ENCODE results near the gene PDHA1. TPM values are rescaled to one million over a fixed set of nuclear protein-coding genes. Genes with fewer than 3 reads are reported as not detected.
A peak's percentile ranks its signal among the peaks of the same experiment; 100 is the strongest.

PDHA1 gene
- polyA plus RNA-seq, 3 donors from 2014 or later = 66.6 to 117 (median 102) TPM

DNA sequence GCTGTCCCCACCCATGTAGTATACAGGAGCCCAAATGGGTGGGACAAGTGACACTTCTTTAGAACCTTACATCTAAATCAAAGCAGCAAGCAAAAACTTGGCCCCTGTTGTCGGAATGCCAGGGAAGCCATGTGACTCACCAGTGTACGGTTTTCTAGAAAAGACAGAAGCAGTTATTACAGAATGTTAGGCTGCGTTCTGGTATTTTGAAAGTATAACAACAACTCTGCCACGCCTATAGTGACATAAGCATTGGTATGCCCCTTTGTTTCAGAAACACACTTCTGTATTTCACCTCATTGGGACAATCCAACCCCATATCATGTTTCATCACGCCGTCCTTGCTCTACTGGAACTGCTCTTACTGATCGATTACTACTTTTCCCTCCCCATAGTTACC, 14.8 kb downstream of the PDHA1 start:
- Mint-ChIP-seq H3K4me3 (no peak overlapping the region), H3K27ac (no peak overlapping the region)

DNA sequence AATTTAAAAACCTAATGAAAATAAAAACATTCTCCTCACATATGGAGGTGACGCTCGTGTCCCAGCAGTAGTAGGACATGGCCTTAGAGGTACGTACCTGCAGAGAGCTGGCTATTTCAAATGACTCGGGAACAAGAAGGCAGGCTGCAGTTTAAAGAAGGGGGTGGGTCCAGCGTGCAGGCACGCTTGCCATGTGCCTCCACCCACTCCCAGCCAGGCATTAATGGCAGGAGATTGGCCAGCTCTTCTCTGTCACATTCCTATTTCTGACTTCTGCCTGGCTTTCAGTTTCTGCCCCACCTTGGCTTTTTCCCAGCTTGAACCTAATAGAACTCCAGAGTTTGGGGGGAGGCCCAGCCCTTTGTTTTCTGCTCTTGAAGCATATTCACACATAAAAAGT, 17.2 kb downstream of the PDHA1 start:
- H3K27ac Mint-ChIP-seq = peak overlapping the region in 1 of 6 donors; percentile 8
- H3K9me3 Mint-ChIP-seq = no peaks in the 10 kb centered on the region
- DNase-seq = no peak
- H3K27me3 Mint-ChIP-seq (ENCODE audit: low read depth in 3 of 3) = peaks cover 0 to 2% (median 2%) of the 10 kb centered on the region in 3 donors
- H3K4me1 Mint-ChIP-seq = no peaks in the 10 kb centered on the region
- H3K36me3 Mint-ChIP-seq = peaks cover 0 to 21% (median 7%) of the 10 kb centered on the region in 3 donors
- H3K4me3 Mint-ChIP-seq = no peak overlapping the region

More for the DNA sequence above, 14.8 kb downstream of the PDHA1 start:
- DNase-seq = no peak
- H3K9me3 Mint-ChIP-seq = no peaks in the 10 kb centered on the region
- peaks cover 4 to 21% (median 10%) of the 10 kb centered on the region in 3 donors for H3K36me3 Mint-ChIP-seq
- peaks cover 0 to 4% (median 2%) of the 10 kb centered on the region in 3 donors for H3K27me3 Mint-ChIP-seq (ENCODE audit: low read depth in 3 of 3)
- H3K4me1 Mint-ChIP-seq = peaks cover 0 to under 1% of the 10 kb centered on the region in 2 donors

DNA sequence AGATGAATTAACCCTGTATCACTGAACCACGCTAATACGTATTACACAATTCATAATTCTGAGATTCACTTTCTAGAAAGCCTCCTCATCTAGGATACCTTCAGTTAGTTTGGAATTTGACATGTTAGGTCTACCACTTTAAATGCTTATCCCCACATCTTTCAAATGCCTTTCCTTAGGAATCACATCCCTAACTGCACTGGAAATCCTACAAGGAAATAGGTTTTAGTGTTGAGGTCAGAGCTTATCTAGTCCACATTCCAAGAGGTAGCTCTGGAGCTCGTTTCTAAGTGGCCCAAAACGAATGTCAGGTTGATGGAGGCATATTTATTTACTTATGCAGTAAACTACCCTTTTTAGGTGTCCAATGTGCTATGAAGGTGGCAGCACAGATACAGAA, 18.0 kb downstream of the PDHA1 start:
- H3K27ac Mint-ChIP-seq = no peak overlapping the region

DNA sequence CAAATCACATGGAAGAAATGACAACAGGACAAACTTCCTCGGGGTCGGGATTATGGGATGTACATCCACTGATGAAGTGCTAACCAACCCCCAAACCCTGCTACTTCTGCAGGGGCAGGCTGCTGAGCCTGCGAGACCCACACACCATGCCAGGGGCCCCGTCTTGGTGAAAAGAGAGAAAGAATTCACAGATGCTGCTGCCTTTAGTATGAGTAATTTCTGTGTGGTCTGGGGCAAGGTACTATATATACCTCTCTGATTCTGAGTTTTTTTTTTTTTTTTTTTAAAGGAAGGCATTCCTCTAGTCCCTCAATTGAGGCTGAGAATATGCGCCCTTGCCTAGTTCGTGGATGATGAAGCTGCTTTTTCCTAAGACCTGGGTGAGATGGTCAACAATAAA, 24.8 kb downstream of the PDHA1 start:
- Mint-ChIP-seq H3K36me3 (peaks cover 0 to 8% (median 5%) of the 10 kb centered on the region in 3 donors), H3K9me3 (no peaks in the 10 kb centered on the region), H3K27ac (no peak overlapping the region), H3K4me1 (peaks cover 8 to 9% of the 10 kb centered on the region in 2 donors), H3K27me3 (ENCODE audit: low read depth in 3 of 3) (peaks cover 0 to 2% (median 0%) of the 10 kb centered on the region in 3 donors), H3K4me3 (no peak overlapping the region)
- no peak for DNase-seq

More for the DNA sequence above, 18.0 kb downstream of the PDHA1 start:
- DNase-seq = no peak
- Mint-ChIP-seq H3K4me3 (no peak overlapping the region), H3K36me3 (peaks cover 0 to 22% (median 12%) of the 10 kb centered on the region in 3 donors), H3K9me3 (no peaks in the 10 kb centered on the region), H3K27me3 (ENCODE audit: low read depth in 3 of 3) (peaks cover 0 to 2% (median 2%) of the 10 kb centered on the region in 3 donors), H3K4me1 (no peaks in the 10 kb centered on the region)

DNA sequence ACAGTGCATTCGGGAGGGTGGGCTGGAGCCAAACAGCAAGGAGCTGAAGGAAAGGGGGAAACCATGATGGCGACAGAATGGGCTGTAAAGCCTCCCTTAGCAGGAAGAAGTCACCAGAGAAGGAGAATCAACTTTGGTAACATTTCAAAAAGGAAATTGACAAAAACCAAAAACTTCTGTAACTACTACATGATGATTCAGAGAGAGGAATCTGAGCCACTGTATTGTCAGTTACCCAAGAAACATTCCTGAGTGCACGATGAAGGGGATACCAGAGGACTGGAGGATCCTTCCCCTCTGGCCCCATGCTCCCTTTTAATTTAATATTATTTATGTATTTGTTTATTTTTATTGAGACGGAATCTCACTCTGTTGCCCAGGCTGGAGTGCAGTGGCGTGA, 26.3 kb downstream of the PDHA1 start:
- Mint-ChIP-seq H3K36me3 (peaks cover 0 to 8% (median 5%) of the 10 kb centered on the region in 3 donors), H3K9me3 (no peaks in the 10 kb centered on the region)
- no peak for DNase-seq

DNA sequence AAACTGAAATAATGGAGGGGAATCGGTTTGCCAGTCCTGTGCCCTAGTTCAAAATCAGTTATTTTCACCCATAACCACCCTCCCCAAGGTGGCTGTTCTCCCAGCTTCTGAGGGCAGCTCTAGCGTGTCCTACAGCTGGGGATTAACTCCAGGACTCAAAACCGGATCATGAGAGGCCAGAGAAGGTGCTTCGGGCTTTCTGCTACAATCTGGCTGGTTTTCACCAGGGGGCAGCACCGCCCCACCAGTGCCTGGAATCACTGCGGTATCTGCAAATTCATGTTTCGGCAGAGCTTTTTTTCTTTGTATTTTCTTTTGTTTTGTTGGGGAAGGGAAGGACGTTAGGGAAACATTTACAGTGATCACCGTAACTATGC, 28.4 kb downstream of the PDHA1 start:
- DNase-seq = peak; percentile 44 to 57 (median 51)
- no peaks in the 10 kb centered on the region for H3K36me3 Mint-ChIP-seq
- no peaks in the 10 kb centered on the region for H3K9me3 Mint-ChIP-seq
- H3K4me3 Mint-ChIP-seq = peak overlapping the region; percentile 84 to 99 (median 93)
- peak overlapping the region in 2 of 6 donors; percentile 37 to 53 for H3K27ac Mint-ChIP-seq
- H3K4me1 Mint-ChIP-seq = peaks cover 8 to 9% of the 10 kb centered on the region in 2 donors
- peaks cover 0 to 2% (median 2%) of the 10 kb centered on the region in 3 donors for H3K27me3 Mint-ChIP-seq (ENCODE audit: low read depth in 3 of 3)

More for the DNA sequence above, 26.3 kb downstream of the PDHA1 start:
- Mint-ChIP-seq H3K4me1 (peaks cover 8 to 9% of the 10 kb centered on the region in 2 donors), H3K27ac (no peak overlapping the region), H3K4me3 (no peak overlapping the region), H3K27me3 (ENCODE audit: low read depth in 3 of 3) (peaks cover 0 to 2% (median 0%) of the 10 kb centered on the region in 3 donors)

DNA sequence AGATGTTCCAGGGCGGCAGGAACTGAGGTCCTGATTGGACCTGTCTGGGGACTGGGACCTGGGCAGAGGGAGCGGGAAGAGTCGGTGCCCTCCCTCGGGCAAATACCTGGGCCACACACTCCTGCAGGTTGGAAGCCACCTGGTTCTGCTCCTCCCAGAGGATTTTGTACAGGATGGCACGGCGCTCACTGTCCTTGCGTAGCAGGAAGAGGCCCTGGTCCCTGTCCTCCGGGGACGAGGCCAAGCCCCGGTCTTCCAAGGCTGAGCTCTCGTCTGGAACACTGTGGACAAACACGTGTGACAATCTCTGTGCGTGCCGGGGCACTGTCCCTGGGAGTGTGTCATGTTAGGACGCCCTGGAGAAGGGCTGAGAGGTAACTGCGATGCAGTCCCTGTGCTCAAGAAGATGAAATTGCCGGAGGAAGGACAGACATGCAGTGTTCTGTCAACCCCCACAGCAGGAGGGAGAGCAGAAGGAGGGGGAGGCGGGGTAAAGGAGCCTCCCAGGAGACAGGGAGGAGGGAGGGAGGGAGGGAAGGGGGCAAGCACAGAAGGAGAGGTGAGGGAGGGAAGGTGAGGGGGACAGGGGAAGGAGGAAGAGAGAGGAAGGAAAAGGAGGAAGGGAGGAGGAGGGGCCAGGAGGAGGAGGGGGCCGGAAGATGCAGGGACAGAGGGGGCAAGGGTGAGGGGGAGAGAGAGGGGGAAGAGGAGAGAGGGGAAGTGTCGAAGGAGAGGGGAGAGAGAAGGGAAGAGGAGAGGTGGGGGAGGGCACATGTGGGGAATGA, 29.0 kb downstream of the PDHA1 start:
- H3K4me3 Mint-ChIP-seq = peak overlapping the region; percentile 84 to 99 (median 93)
- no peaks in the 10 kb centered on the region for H3K36me3 Mint-ChIP-seq
- peaks cover 0 to 4% (median 2%) of the 10 kb centered on the region in 3 donors for H3K27me3 Mint-ChIP-seq (ENCODE audit: low read depth in 3 of 3)
- peaks cover 8 to 9% of the 10 kb centered on the region in 2 donors for H3K4me1 Mint-ChIP-seq
- DNase-seq = no peak
- no peaks in the 10 kb centered on the region for H3K9me3 Mint-ChIP-seq
- peak overlapping the region in 3 of 6 donors; percentile 31 to 53 (median 37) for H3K27ac Mint-ChIP-seq

DNA sequence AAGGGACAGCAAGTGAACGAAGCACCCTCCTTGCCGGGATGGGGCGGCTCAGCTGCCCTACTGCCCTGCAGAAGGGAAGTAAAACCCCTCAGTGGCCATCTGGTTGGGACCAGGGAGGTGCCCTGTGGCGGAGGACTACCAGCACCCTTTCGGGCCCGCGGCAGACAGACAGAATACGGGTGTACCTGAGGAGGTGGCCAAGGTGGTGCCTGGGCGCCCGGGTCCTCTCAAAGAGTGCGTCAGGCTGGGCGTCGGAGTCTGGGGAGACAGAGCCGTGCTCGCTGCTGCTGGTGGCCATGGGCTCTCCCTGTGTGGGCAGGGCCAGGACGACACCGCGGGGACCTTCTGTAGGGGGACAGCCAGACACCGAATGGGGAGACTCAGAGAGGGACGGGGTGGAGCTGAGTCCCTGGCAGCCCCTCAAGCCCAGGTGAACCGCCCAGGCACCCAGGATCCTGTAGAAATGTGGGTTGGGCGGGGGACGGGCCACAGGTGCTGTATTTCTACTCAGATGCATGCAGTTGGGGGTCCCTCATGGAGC, 29.7 kb downstream of the PDHA1 start:
- Mint-ChIP-seq H3K27ac (no peak overlapping the region), H3K4me1 (peaks cover 8 to 9% of the 10 kb centered on the region in 2 donors), H3K9me3 (no peaks in the 10 kb centered on the region), H3K4me3 (peak overlapping the region; percentile 13 to 96 (median 84)), H3K27me3 (ENCODE audit: low read depth in 3 of 3) (peaks cover 0 to 4% (median 2%) of the 10 kb centered on the region in 3 donors), H3K36me3 (no peaks in the 10 kb centered on the region)
- no peak for DNase-seq

DNA sequence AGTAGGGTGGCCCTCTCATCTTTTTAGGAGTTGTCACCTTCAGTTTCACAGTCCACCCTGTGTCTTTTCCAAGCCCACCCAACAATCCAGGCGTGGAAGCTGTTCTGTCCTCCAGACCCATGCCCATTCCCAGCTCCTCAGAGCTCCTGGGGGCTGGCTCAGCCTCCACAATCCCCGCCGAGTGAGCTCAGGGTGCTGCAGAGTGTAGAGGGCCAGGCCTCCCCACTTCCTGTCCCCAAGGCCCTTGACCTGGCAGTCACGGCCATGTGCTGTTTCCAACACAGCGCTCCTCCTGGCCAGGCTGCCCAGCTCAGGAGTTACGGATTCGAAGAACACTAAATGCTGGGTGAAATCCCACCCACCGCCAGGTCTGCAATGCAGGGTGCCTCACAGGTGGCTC, 31.8 kb downstream of the PDHA1 start:
- no peaks in the 10 kb centered on the region for H3K9me3 Mint-ChIP-seq
- DNase-seq = no peak
- no peak overlapping the region for H3K27ac Mint-ChIP-seq
- no peak overlapping the region for H3K4me3 Mint-ChIP-seq
- H3K27me3 Mint-ChIP-seq (ENCODE audit: low read depth in 3 of 3) = peaks cover 0 to 7% (median 2%) of the 10 kb centered on the region in 3 donors
- H3K4me1 Mint-ChIP-seq = peaks cover 8 to 9% of the 10 kb centered on the region in 2 donors
- no peaks in the 10 kb centered on the region for H3K36me3 Mint-ChIP-seq

DNA sequence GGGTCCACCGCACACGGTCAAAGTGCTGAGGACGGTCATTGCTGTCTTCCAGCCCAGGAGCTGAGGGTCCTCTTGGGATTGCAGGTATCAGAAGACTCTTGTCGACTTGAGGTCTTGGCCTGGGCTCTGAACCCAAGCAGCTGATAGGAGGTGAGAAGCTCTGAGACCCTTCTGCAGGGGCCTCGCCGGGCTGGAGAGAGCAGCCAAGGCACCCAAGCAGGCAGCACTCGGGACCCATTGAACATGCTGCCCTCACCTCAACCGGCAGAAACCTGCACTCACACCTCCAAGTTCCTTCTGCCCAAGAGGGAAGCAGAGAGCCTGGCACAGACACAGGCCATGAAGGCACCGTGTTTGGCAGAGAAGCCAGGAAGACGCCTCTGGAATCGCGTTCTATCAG, 34.1 kb downstream of the PDHA1 start:
- H3K27ac Mint-ChIP-seq = no peak overlapping the region
- peaks cover 0 to 10% (median under 1%) of the 10 kb centered on the region in 3 donors for H3K27me3 Mint-ChIP-seq (ENCODE audit: low read depth in 3 of 3)
- no peak overlapping the region for H3K4me3 Mint-ChIP-seq
- no peak for DNase-seq
- H3K9me3 Mint-ChIP-seq = peaks cover 0 to 4% (median 0%) of the 10 kb centered on the region in 6 donors
- peaks cover under 1 to 3% of the 10 kb centered on the region in 2 donors for H3K4me1 Mint-ChIP-seq
- H3K36me3 Mint-ChIP-seq = no peaks in the 10 kb centered on the region

DNA sequence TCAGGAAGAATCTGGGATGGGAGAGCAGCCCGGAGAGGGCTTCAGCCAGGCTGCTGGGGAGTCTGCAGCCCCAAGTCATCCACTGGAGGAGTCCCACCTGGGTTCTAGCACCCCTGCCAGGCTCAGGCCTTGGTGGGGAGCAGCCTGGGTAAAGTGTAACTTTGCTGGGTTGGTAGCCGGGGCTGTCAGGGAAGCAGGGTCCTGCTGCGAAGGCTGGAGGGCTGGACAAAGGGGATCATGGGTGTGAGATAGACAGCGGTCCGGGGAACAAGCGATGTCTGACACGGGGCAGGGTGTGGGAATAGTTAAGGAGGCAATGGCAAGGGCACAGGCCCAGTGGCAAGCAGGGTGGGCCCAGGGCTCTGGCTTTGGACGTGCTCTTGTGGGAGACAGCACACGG, 37.6 kb downstream of the PDHA1 start:
- no peaks in the 10 kb centered on the region for H3K36me3 Mint-ChIP-seq
- no peaks in the 10 kb centered on the region for H3K4me1 Mint-ChIP-seq
- no peak overlapping the region for H3K27ac Mint-ChIP-seq
- H3K27me3 Mint-ChIP-seq (ENCODE audit: low read depth in 3 of 3) = peaks cover 0 to 10% (median 3%) of the 10 kb centered on the region in 3 donors
- H3K9me3 Mint-ChIP-seq = peaks cover 0 to 4% (median 0%) of the 10 kb centered on the region in 6 donors
- no peak overlapping the region for H3K4me3 Mint-ChIP-seq
- DNase-seq = no peak

DNA sequence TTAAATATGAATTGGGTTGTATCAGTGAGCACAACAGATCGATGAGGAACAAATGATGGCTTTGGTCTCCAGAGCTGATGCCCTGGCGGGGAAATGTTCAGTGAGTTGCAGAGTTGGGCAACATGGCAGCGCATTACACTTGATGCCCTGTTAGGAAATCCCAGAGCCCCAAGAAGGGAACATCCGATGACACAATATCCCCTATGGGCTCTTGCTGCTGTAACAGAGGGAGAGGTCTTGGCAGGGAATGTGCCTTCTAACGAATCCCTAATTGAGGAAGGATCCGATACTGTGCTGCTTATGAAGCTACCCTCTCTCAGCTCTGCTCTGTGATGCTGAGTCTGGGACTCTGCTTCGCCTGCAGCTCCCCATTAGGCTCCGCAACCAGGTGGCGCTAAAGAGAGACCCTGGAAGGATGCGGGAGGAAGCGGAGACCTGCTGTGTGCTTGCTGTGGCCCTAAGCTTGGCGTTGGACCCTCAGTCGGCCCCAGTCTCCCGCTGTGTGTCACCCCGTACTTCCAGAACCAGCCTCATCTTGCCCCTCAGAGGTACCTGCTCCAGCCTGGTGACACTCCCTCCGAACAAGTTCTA, 38.9 kb downstream of the PDHA1 start:
- Mint-ChIP-seq H3K27me3 (ENCODE audit: low read depth in 3 of 3) (peaks cover 3 to 8% (median 4%) of the 10 kb centered on the region in 3 donors), H3K27ac (no peak overlapping the region), H3K36me3 (no peaks in the 10 kb centered on the region), H3K4me1 (no peaks in the 10 kb centered on the region), H3K4me3 (no peak overlapping the region), H3K9me3 (peaks cover 0 to 4% (median 0%) of the 10 kb centered on the region in 6 donors)
- DNase-seq = peak; percentile 19 to 22 (median 22)

DNA sequence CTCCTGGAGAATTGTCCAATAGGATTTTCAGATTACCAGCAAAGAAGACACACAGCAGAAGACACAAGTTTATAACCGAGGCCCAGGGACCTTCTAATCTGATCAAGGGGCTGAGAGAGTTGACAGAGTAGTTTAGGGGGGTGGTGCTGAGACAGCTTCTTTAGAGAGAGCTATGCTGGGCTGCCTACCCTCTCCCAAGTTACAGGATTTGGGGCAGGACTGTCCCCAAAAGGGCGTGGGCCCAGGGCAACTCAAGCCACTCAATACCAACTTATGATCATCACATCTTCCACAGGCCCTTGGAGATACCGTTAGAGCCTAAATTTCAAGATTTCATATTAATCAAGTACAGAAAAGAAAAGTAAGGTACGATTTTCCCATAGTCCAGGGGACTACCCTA, 43.0 kb downstream of the PDHA1 start:
- no peak overlapping the region for H3K27ac Mint-ChIP-seq
- H3K4me3 Mint-ChIP-seq = no peak overlapping the region
- no peaks in the 10 kb centered on the region for H3K9me3 Mint-ChIP-seq
- DNase-seq = no peak
- no peaks in the 10 kb centered on the region for H3K4me1 Mint-ChIP-seq
- peaks cover 2 to 6% (median 3%) of the 10 kb centered on the region in 3 donors for H3K27me3 Mint-ChIP-seq (ENCODE audit: low read depth in 3 of 3)
- no peaks in the 10 kb centered on the region for H3K36me3 Mint-ChIP-seq
